HuH-7 (cell line): Measurements from ENCODE around the gene ARMH3.

Experiments used
- DNase-seq: peaks from one replicate; pipeline ENCODE4 v3.0.0; 2011; ENCODE audit warnings: low spot score

ARMH3 gene

DNA sequence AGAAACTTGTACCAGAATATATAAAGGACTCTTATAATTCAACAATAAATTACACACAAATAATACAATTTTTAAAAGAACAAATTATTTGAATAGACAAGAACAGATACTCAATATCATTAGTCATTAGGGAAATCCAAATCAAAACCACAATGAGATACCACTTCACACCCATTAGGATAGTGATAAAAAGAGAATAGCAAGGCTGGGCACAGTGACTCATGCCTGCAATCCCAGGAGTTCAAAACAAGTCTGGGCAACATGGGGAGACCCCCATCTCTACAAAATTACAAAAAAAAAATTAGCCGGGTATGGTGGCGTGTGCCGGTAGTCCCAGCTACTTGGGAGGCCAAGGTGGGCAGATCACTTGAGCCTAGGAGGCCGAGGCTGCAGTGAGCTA lies 160.2 kb downstream of the ARMH3 start:
- DNase-seq, result no peak

DNA sequence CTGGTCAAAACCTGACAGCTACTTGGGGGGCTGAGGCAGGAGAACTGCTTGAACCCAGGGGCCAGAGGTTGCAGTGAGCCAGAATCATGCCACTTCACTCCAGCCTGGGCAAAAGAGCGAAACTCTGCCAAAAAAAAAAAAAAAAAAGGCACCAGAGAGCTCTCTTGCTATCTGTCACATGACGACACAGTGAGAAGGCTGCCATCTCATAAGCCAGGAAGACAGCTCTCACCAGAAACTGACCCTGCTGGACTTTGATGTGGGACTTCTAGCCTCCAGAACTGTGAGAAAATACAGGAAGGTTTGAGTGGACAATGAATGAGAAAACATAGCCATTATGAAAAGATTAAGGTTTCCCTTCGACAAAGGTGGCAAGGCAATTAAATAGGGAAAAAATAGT lies 161.2 kb downstream of the ARMH3 start:
- no peak for DNase-seq

DNA sequence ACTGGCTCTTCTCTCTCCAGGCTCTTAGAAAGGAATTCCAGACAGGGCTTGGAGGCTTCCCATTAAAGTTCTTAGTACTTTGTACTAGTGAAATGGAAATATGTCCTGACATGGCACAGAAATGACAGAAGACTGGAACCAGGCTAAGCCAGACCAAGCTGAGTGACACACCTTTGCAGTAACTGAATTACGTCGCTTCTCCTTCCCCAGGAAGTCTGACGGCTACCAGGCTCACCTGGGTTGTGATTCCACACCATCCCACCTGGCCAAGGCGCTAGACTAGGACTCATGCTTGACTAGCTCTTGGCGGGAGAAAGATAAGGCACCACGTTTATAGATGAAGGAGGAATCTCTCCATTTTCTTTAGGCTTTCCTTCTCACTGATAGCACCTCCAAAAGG lies 161.7 kb downstream of the ARMH3 start:
- no peak for DNase-seq

DNA sequence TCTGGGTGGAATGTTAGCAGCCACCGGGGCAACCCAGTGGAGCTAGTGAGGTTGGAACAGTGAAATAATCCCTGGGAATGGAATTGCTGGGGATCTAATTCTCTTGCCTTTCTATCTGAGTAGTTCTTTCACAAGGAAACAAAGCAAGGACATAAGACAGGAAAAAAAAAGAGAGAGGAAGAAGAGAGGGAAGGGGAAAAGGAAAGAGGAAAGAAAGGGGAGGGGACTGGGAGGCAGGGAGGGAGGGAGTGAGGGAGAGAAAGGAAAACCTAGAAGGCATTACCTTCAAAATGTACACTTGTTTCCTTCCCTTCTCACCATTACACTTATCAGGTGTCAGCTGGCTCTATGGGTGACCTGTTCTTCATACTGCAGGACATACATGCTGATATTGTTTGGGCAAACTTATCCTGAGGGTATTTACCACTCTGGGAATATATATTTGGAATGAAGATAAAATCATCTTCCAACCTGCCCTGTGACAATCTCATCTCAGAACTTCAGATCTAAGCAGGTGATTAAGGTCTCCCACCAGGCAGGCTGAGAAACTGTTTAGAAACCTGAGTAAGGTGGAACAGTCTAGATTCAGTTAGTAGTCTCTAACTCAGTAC lies 162.4 kb downstream of the ARMH3 start:
- DNase-seq, result no peak

DNA sequence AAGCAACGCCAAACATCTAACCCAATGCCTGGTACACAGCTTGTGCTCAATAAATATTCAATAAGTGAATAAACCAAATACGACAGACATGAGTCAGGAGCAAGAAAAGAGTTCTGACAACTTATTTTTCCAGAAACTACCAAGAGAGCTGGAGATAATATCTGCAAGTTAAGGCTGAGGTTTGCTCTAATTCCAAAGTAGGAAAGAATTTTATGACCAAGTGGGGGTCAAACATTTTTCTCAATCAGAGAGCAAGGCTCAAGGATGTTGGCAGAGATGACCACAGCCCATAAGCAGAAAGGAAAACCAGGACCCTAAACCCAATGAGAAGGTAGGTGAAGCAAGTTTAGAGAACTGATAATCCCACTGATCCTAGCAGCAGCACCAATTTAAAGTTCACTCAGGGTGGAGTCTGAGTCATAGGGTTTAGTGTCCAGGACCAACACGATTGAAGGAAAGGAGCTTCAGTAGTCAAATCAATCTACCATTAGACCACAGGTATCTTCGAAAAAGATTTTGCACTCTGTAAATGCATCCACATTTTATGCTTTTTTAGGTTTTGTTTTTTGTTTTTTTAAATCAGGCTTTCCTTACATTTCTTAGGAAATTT lies 163.1 kb downstream of the ARMH3 start:
- no peak for DNase-seq

DNA sequence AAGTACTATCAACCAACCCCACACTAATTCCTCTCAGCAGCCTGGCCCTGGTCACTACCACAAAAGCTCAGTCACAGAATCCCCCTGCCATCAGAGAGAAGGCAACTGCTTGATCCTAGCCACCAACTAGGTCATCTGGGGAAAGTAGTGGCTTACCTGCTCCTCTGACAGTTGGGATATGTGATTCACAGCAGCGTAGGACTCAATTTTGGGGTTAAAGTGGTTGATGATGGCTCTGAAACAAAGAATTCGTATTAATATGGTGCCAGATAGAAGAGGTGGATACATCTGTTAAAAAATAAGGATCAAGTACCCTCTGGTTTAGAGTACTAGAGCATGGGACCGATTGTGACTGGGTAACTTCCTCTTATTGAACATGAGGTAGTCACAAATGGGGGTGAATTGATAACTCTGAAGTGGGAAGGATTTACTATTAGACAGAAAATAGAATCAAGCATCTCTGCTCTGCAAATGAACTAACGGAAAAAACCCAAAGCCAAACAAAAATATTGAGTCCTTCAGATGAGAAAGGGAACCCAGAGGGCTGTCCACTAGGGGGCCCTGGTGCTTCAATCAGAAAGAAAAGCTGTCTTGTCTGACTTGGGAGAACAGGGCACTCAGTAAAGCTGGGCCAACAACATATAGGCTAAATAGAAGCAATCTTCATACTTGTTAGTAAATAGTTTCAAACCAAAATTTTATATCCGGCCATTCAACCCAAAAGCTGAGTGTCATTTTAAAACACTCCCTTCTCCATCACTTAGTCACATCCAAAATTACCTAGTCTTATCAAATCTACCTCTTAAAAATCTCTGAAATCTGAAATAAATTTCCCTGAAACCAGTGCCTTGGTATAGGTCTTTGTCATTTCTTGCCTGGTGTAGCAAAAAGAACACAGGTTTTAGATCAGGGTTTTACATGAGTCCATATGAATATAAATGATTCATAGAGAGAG lies 166.4 kb downstream of the ARMH3 start:
- peak; percentile 58 for DNase-seq

DNA sequence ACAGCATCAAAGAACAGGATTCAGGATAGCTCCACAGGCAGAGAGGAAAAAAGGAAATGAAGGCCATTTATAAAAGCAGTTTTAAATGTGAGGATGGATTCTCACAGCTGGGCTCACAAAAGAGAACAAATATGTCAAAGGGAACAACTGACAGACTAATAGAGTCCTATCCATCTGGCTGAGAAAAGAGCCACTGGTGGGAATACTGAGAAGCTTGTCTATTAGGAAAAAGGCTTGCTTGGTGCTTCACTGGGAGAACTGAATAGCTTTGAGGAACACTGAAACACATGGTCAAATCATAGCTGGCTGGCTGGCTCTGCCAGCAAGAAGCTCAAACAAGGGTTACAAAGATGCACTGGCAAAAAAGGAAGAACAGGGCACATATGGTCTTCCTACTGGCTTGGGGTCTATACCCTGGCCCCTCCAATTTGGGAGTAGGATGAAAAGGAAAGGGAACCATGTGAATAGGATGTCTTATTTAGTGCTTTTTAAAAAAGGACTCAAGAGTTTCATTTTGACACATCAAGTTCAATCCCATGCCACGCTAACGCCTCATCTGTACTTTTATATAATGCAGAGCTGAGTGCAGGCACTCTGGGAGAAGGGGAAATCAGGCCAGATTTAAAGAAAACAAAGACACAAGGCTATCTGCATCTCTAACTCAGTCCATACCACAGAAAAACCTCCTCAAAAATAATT lies 167.6 kb downstream of the ARMH3 start:
- no peak for DNase-seq

DNA sequence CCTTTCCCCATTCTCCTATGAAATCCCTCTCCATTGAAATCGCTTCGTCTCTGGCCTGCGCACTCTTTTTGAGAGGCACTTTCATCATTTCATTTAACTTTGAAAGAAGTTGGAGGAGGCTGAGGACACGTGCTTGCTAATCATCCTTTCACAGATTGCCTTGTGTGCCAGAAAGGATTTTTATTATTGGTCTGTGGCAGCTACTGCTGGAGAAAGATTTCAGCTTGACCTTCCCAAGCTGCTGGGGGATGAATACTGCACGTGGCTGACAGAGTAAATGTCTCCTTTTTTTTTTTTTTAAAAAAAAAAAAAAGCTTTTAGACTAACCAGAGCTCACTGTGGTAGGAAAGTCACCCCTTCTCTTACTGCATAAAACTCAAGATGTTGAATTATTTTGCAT lies 168.2 kb downstream of the ARMH3 start:
- DNase-seq, result no peak

DNA sequence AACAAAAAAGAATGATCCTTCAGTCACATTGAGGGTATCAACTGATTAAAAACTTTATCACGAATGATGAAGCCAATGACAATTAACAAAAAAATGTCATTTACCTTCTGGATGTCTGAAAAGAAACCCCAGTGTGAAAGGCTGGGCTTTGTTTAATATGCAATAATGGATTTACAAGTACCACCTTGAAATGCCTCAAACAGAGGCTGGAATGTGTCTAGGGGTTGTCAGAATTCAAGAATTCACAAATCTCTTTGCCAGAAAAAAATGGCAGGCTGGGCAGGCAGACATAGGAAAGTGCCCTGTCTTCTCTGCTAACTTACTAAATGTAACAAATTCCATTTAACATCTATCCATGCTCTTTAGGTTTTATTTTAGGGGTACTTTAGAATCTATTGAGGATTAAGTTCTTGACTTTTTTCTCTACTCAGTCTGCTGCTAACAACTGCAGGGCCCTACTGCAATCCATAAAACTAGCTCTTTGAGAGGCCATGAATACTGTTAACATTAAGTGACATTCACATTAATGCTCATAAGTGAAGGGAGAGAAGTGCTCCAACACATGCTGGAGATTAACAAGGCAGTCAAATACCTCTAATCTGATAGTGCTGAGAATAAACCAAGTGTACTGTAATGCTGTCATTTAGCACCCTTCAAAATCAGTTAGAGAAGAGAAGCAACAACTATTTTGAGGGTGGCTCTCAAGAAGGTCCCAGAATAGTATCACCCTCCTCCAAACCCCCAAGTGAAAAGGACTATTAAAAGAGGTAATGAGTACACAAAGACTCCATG lies 169.3 kb downstream of the ARMH3 start:
- no peak for DNase-seq

DNA sequence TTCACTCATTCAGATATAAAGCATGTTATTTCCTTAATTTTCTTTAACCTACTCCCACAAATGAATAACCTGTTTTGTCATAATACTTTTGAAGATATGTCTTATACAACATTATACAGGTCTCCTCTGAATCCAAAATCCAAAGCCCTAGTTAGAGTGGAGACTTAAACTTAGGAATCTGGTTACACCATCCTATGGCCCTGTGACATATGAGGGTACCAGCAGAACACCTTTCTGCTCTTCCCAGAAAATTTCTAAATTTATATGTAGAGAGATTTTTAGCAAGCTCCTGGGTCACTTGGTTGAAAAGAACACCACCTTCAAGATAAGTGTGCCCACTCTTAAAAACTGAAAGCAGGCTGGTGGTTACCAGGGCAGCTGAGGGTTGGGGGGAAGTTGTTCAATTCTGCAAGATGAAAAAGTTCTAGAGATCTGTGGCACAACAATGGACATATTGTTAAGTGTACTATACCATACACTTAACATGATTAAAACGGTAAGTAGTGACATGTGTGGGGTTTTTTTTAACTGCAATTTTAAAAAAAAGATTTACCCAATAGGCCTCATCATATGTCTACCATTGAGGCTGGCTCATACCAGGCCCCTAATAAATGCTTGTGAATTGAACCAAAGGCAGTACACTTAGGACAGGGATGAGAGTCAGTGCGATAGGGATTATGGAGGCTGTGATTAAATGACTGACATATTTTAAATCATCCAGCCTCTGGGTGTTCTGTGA lies 174.8 kb downstream of the ARMH3 start:
- no peak for DNase-seq

DNA sequence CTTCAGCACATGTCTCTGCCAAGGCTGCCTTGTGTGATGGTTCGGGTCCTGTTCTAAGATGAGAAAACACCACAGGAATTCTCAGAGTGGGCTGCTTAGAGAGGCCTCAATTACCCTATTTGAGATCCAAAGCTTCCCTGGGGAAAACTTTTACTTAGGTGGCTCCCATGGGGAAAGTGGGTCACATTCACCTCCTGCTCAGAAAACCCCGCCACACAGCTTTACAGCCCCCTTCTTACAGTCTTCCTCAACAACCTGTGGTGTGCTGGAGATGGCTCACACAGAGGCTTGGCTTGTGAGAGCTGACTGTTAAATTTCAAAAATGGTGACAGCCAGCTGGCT lies 175.8 kb downstream of the ARMH3 start:
- no peak for DNase-seq

DNA sequence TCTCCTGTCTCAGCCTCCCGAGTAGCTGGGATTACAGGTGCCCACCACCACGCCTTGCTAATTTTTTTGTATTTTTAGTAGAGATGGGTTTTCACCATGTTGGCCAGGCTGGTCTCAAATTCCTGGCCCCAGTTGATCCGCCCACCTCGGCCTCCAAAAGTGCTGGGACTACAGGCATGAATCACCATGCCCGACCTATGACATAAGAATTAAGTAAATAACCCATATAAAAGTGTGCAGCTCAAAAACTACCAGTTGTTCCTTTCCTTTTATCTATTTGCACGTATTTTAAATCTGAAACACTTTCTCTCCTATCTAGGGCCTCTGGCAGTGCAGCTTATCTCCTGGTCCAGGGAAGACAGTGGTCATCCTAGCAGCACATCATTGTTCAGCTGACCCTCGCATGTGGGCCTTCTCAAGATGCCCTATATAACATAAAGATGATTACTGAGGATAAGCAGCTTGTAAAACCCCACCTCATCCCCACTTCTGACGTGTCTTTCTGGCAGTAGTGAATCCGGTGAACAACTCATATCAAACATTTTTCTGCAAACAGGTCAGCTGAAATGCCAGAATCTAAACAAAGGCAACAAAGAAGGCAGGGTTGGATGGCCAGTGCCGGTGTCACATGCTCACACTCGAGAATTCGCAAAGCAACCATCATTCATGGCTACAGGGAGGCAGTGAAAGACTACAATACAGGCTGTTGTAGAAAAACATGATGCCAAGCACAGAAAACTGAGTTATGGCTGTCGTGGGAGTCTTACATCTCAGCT lies 176.3 kb downstream of the ARMH3 start:
- no peak for DNase-seq

DNA sequence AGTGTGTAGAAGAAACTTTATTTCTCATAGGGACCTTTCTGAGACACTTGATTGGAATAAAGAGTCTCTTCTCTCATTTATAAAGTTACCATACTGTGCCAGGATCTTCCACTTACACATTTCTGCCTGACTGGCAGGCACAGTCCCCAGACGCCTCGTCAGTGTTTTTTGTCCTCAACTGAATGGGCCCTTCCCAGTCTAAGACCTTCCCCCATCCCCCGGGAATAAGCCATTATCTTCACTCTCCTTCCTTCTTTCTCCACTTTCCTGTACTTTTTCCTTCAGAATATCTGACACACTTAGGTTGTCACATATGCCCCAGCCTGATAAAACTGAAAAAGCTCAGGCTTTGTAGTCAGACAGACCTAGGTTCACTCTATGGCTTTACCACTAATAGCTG lies 177.1 kb downstream of the ARMH3 start:
- no peak for DNase-seq

DNA sequence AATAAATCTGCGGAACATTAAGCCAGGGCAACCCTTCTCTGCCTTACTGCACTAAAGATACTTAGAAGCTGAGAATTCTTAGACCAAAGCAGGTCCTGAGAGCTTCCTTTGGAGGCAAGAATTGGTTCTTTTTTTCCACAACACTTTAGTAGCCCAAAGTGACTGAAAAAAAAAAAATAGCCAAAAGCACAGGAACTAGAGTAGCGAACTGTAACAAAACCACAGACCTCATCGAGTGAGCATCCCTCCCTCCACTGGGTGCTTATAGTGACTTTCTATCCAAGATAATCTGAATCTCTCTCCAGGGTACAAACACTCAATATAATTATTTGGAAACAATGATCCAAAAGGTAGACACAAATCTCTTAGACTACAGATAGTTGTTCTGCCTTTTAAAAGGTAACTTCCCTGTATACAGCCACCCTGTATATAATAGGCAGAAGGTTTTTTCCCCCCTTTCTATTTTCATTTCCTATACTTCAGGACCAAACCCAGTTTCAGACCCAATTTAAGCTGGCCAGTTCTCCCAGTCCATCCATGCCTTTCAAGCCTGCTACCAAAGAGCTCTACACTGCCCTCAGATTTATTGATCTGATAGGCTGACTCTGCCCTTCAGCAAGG lies 180.8 kb downstream of the ARMH3 start:
- no peak for DNase-seq

DNA sequence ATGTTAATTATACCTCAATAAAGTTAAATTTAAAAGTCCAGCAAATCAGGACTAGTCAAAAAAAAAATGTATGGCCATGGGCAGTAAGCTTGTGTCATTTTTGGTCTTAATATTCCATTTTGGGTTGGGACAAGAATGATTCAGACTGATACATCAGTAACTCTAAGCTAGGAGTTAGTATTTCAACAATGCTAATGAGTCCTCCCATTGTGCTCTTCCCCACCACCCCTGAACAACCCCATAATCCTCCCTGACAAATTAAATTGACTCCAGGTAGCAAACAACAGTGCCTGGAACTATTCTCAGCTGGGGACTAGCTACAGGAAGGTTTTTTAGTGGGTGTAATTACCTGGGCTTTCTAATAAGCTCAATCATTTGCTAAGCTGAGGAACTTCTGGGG lies 181.7 kb downstream of the ARMH3 start:
- no peak for DNase-seq

DNA sequence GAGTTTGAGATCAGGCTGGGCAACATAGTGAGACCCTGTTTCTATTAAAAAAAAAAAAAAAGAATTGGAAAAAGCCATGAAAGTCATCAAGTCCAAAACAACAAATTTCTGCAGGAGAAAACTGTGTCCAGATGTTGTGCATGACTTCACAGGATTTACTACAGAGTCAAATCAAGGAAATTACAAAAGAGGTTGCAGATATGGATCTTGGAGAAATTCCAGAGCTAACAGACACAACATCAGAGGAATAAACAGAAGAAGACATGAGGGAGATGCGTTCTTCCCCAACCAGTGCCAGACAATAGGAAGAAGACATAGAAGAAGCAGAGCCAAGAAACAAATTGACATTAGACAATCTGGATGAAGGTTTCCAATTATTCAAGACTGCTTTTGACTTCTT lies 188.0 kb downstream of the ARMH3 start:
- DNase-seq, result no peak

DNA sequence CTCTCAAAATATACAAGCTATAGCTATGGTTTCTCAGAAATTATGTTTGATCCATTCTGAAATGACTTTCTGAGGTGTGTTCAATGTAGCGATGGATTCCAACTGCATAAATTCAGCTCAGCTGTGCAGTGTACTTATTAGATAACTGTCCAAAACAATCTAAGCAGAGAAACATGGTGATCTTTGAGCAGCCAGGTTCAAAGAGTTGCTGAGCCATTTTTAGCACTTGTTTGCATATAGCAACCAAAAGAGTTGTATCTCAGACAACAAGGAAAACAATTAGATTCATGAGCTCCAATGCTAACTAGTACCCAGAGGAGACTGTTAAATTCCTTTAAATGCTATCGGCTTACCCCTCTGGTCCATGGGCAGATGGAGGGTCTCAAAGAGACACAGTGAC lies 196.4 kb downstream of the ARMH3 start:
- no peak for DNase-seq

DNA sequence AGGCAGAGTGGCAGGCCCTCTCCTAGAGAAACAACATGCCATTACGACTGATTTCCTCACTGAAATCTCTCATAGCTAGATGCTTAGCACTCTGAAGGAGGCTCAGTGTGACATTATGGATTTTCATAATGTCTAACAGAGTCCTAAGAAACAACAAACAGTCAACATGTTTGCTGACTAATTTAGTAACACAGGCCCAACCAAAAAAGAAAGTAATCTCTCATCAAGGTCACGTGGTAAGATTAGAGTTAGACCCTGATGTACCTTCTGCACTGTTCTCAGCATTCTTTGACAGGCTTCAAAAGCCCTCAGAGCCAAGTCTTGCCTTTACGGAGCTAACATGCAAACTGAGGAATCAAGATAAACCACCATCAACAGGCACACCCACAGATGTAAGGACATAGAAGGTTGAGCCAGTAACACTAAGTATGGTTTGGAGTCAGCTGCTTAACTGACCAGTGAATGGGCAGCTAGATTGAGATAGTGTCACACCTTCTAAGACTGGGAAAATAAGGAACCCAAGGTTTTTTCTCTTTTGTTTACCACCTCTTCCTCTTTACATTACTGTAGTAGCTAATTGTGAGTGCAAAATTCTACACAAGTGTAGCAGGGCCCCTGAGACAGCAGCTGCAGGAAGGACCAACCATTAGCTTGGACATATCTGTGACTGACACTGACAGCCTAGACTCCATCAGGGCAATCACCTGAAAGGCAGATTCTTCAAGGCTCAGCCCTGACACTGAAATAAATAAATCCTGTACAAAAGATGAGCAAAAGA lies 197.1 kb downstream of the ARMH3 start:
- no peak for DNase-seq

DNA sequence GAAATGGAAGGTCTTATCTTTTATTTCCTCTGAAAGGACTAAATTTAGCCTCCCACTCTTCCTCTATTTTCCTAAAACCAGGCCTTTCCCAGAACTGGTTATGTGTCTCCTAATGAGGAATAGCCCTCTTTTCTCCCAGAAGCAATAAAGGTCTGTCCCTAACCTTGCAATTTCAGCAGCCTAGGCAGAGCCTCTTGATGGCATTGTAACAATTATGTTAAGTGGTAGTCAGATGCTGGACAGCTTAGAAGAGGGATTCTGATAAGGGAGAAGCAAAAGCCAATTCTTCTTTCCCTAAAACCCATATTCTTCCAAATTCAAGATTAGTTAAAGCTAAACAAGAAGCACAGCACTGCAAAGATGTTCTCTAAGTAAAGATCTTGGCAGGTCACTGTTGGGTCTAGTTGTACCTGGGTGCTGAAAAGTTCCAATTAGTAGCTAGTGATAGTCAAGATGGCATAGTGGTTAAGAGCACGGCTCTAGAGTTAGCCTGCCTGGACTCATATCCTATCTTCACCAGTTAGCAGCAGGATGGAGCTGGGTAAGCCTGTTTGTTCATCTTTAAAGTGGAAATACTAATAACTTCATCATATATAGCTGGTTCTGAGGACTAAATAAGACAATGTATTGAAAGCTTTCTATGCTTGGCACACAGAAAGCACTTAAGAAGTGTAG lies 198.0 kb downstream of the ARMH3 start:
- no peak for DNase-seq
